ACHN (cell line): ENCODE data around the gene EFCAB14.
"Not testable (repeated sequence)": the region's sequence is repeated elsewhere in the genome, so short reads cannot be mapped to it uniquely, and the experiment has no call there.

Source experiments
- DNase-seq: peaks from one replicate; pipeline ENCODE4 v3.0.0-alpha.2; 2015
- in situ Hi-C: cut with HindIII; loops from 2 replicates; pipeline ENCODE4 v1.10.0; 2017; ENCODE audit warnings: low sequenced_read_pairs, low pct_ligation_motif_present, low pct_unique_long_range_greater_than_20kb

The EFCAB14 gene

GRCh38 chr1:46670134-46670533 is 48.8 kb downstream of the EFCAB14 start:
- no peak for DNase-seq
- in situ Hi-C loops, result no loop called here

- DNase-seq, result peak; percentile 64
- in situ Hi-C loops, result no loop called here
Observed at GRCh38 chr1:46667782-46668760, 50.8 kb downstream of the EFCAB14 start, which contains the start of gene ATPAF1. Gene ATPAF1, minus strand, starts transcription at chr1:46668364. Its CDS starts 42 bp downstream, at chr1:46668322.

- DNase-seq, result no peak
- in situ Hi-C loops, result no loop called here
Observed at GRCh38 chr1:46665983-46666382, 52.9 kb downstream of the EFCAB14 start.

- in situ Hi-C loops, DNase-seq: not testable (repeated sequence)
Observed at GRCh38 chr1:46662919-46663318, 56.0 kb downstream of the EFCAB14 start.

- DNase-seq, in situ Hi-C loops: not testable (repeated sequence)
Observed at GRCh38 chr1:46660116-46660515, 58.8 kb downstream of the EFCAB14 start.

- DNase-seq, result no peak
- in situ Hi-C loops, result no loop called here
Observed at GRCh38 chr1:46659307-46659870, 59.5 kb downstream of the EFCAB14 start.

GRCh38 chr1:46657775-46658174 is 61.1 kb downstream of the EFCAB14 start:
- DNase-seq, result no peak
- in situ Hi-C loops, result no loop called here

GRCh38 chr1:46656643-46657042 is 62.3 kb downstream of the EFCAB14 start:
- DNase-seq, result no peak
- in situ Hi-C loops, result no loop called here

- in situ Hi-C loops, result no loop called here
- DNase-seq, result no peak
Observed at GRCh38 chr1:46655848-46656247, 63.1 kb downstream of the EFCAB14 start.

- DNase-seq, in situ Hi-C loops: not testable (repeated sequence)
Observed at GRCh38 chr1:46654698-46655097, 64.2 kb downstream of the EFCAB14 start.

- in situ Hi-C loops, result no loop called here
Observed at GRCh38 chr1:46654012-46654411, 64.9 kb downstream of the EFCAB14 start.

GRCh38 chr1:46653405-46653958 is 65.4 kb downstream of the EFCAB14 start:
- no peak for DNase-seq
- in situ Hi-C loops, result no loop called here

More at GRCh38 chr1:46654012-46654411, 64.9 kb downstream of the EFCAB14 start:
- DNase-seq, result no peak

- DNase-seq, result no peak
Observed at GRCh38 chr1:46652321-46653100, 66.4 kb downstream of the EFCAB14 start.

GRCh38 chr1:46651152-46651551 is 67.8 kb downstream of the EFCAB14 start:
- in situ Hi-C loops, DNase-seq: not testable (repeated sequence)

More at GRCh38 chr1:46652321-46653100, 66.4 kb downstream of the EFCAB14 start:
- in situ Hi-C loops, result no loop called here

GRCh38 chr1:46650491-46650890 is 68.4 kb downstream of the EFCAB14 start:
- in situ Hi-C loops, result no loop called here
- no peak for DNase-seq

- in situ Hi-C loops, result no loop called here
- DNase-seq, result no peak
Observed at GRCh38 chr1:46649764-46650163, 69.2 kb downstream of the EFCAB14 start.

GRCh38 chr1:46647611-46648010 is 71.3 kb downstream of the EFCAB14 start:
- DNase-seq, result no peak
- in situ Hi-C loops, result no loop called here

GRCh38 chr1:46646844-46647243 is 72.1 kb downstream of the EFCAB14 start:
- in situ Hi-C loops, result no loop called here
- DNase-seq, result no peak

- DNase-seq, result no peak
- in situ Hi-C loops, result no loop called here
Observed at GRCh38 chr1:46646331-46646730, 72.6 kb downstream of the EFCAB14 start.
